Loucy (cell line): ENCODE results near the gene MYBL2.

Source experiments
- EZH2phosphoT487 ChIP-seq: fragments of 200-600 bp; IDR thresholded peaks from 2 replicates; pipeline ENCODE4 v1.6.1; 2018; ENCODE audit warnings: antibody characterized with exemption, mild to moderate bottlenecking, moderate library complexity, borderline replicate concordance
- TF ChIP-seq, protein P1 (sequence below): fragments of 200-600 bp; sonication (generic); conservative IDR thresholded peaks from 2 replicates; pipeline ENCODE4 v1.5.1; 2014; ENCODE audit warnings: mild to moderate bottlenecking, antibody characterized with exemption, low read length

DNA sequence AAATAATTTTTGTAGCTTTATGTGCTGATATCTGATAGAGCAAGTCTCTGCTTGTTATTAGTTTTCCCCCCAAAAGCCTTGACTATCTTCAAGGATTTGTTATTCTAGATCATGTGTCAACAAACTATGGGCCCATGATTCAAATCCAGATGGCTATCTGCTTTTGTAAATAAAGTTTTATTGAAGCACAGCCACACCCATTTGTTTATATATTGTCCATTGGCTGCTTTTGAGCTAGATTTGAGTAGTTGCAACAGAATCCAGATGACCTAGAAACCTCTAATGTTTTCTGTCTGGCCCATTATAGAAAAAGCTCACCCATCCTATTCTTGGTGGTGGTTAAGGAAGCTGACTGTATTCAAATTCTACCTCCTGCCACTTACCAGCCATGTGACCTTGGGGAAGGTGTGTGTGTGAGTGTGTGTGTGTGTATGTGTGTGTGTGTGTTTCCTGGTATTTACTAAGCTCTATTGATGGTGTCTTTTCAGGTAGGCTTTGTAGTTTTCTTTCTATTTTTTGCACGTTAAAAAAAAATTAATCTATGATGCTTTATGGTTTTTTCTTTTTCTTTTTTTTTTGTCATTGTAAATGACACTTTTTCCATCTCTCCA, 61.2 kb downstream of the MYBL2 start:
- TF ChIP-seq, protein P1, sequence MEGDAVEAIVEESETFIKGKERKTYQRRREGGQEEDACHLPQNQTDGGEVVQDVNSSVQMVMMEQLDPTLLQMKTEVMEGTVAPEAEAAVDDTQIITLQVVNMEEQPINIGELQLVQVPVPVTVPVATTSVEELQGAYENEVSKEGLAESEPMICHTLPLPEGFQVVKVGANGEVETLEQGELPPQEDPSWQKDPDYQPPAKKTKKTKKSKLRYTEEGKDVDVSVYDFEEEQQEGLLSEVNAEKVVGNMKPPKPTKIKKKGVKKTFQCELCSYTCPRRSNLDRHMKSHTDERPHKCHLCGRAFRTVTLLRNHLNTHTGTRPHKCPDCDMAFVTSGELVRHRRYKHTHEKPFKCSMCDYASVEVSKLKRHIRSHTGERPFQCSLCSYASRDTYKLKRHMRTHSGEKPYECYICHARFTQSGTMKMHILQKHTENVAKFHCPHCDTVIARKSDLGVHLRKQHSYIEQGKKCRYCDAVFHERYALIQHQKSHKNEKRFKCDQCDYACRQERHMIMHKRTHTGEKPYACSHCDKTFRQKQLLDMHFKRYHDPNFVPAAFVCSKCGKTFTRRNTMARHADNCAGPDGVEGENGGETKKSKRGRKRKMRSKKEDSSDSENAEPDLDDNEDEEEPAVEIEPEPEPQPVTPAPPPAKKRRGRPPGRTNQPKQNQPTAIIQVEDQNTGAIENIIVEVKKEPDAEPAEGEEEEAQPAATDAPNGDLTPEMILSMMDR: no peak
- no peak for TF ChIP-seq EZH2phosphoT487
